OCI-LY1 (cell line): ENCODE measurements around the gene PACSIN2.
"Not testable (repeated sequence)": the region's sequence is repeated elsewhere in the genome, so short reads cannot be mapped to it uniquely, and the experiment has no call there.

Experiments
- H2AFZ ChIP-seq: fragments of 200-600 bp; sonication (generic), shearing (Covaris generic); 2 replicates; pipeline ENCODE4 v1.6.0; 2014; ENCODE audit warnings: antibody characterized with exemption, mild to moderate bottlenecking, low read length
- H3F3A ChIP-seq: fragments of 200-600 bp; sonication (generic), shearing (Covaris generic); 2 replicates; pipeline ENCODE4 v1.6.0; 2014; ENCODE audit warnings: mild to moderate bottlenecking, antibody characterized with exemption, low read length, moderate library complexity; ENCODE audit not compliant: insufficient read depth
- H3K27ac ChIP-seq: fragments of 200-600 bp; sonication (generic); 2 replicates; pipeline ENCODE4 v1.5.1; 2014; ENCODE audit warnings: low read length, mixed run types, mild to moderate bottlenecking, low read depth; ENCODE audit not compliant: poor library complexity, severe bottlenecking
- H3K27me3 ChIP-seq: fragments of 200-600 bp; sonication (generic); 2 replicates; pipeline ENCODE4 v1.6.0; 2014; ENCODE audit warnings: antibody characterized with exemption, mild to moderate bottlenecking, low read length, moderate library complexity; ENCODE audit not compliant: insufficient read depth
- H3K36me3 ChIP-seq: fragments of 200-600 bp; sonication (generic); 2 replicates; pipeline ENCODE4 v1.6.1; 2014; ENCODE audit warnings: mild to moderate bottlenecking, antibody characterized with exemption, low read length, moderate library complexity, mixed read lengths; ENCODE audit not compliant: insufficient read depth
- H3K4me1 ChIP-seq: fragments of 200-600 bp; sonication (generic); 2 replicates; pipeline ENCODE4 v1.5.1; 2014; ENCODE audit warnings: mild to moderate bottlenecking, low read length, moderate library complexity; ENCODE audit not compliant: insufficient read depth, severe bottlenecking
- H3K4me2 ChIP-seq: fragments of 200-600 bp; sonication (generic), shearing (Covaris generic); 2 replicates; pipeline ENCODE4 v1.6.1; 2014; ENCODE audit warnings: low read length
- H3K4me3 ChIP-seq: fragments of 200-600 bp; sonication (generic); 2 replicates; pipeline ENCODE4 v1.5.1; 2014; ENCODE audit warnings: low read length, low read depth, mild to moderate bottlenecking, mixed read lengths; ENCODE audit not compliant: poor library complexity, severe bottlenecking
- H3K79me2 ChIP-seq: fragments of 200-600 bp; shearing (Covaris generic); 2 replicates; pipeline ENCODE4 v1.6.1; 2016; ENCODE audit warnings: mixed run types, low read length, mixed read lengths; ENCODE audit not compliant: insufficient read depth
- H3K9ac ChIP-seq: fragments of 200-600 bp; sonication (generic), shearing (Covaris generic); 2 replicates; pipeline ENCODE4 v1.6.1; 2014; ENCODE audit warnings: mild to moderate bottlenecking, low read length, mixed read lengths
- H3K9me2 ChIP-seq: fragments of 200-600 bp; sonication (generic), shearing (Covaris generic); 2 replicates; pipeline ENCODE4 v1.6.1; 2014; ENCODE audit warnings: low read depth, mild to moderate bottlenecking, low read length, mixed read lengths
- H3K9me3 ChIP-seq: fragments of 200-600 bp; shearing (Covaris generic); 2 replicates; pipeline ENCODE4 v1.6.1; 2014; ENCODE audit warnings: low read length, mixed read lengths
- H4K20me1 ChIP-seq: fragments of 200-600 bp; sonication (generic), shearing (Covaris generic); 2 replicates; pipeline ENCODE4 v1.6.0; 2016; ENCODE audit warnings: mild to moderate bottlenecking, low read length; ENCODE audit not compliant: insufficient read depth
- CTCF ChIP-seq: fragments of 200-600 bp; sonication (generic), shearing (Covaris generic); IDR thresholded peaks from 2 replicates; pipeline ENCODE4 v1.5.1; 2017; ENCODE audit warnings: mild to moderate bottlenecking, antibody characterized with exemption, low read length, moderate library complexity, mixed read lengths
- EZH2 ChIP-seq: fragments of 200-600 bp; sonication (generic), shearing (Covaris generic); IDR thresholded peaks from 2 replicates; pipeline ENCODE4 v1.8.0; 2017; ENCODE audit warnings: borderline replicate concordance, mixed run types, mild to moderate bottlenecking, antibody characterized with exemption, low read length, moderate library complexity, mixed read lengths

Gene PACSIN2

DNA sequence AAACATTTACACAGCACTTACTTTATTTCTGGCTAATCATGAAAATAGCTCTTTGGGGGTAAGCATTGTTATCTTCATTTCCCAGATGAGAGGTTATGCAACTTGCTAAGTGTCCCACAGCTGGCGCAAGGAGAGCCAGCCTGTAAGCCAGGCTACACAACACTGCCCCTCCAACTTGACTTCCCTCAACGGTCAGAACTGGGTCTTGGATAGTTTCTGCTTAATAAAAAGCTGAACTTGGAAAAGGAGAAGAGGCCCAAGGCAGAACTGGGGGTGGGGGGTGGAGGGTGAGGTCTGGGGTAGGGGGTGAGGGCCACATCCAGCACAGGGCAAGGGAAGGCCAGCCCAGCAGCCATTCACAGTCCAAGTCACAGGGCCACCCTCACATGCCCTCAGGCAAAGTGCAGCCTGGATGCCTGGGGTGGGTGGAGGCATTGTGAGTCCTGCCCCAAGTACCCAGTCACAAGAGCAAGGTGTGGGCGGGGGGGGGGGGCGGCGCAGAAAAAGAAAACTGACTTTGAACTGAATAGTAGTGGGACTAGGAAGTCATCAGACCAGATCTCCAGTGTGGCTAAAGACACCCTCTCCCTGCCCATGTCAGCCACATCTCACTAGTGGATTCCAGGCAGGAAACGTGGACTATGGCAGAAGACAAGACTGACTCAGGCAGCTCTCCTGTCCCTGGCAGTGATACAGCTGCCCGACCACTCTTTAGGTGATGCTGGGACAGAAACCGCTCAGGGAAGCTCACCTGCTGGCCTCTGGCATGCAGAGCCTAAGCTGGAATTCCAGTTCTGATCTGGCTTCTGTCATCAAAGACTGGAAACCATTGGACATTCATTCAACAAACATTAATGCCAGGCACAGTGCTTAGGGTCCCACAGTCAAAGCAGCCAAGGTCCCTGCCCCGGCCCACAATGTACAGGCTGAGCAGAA, 52.4 kb downstream of the PACSIN2 start:
- Histone ChIP-seq H3K9ac (no peak overlapping the region), H3K4me3 (no peak overlapping the region), H3K27ac (no peak overlapping the region), H3K27me3 (no peaks in the 10 kb centered on the region), H3K4me2 (no peak overlapping the region), H3K36me3 (no peaks in the 10 kb centered on the region), H3K79me2 (no peaks in the 10 kb centered on the region), H3F3A (no peaks in the 10 kb centered on the region), H3K9me3 (no peaks in the 10 kb centered on the region), H3K4me1 (no peaks in the 10 kb centered on the region), H2AFZ (no peak overlapping the region), H3K9me2 (no peaks in the 10 kb centered on the region), H4K20me1 (no peaks in the 10 kb centered on the region)
- TF ChIP-seq CTCF (no peak), EZH2 (no peak)

GRCh38 chr22:42961810-42962209, 53.1 kb downstream of the PACSIN2 start:
- Histone ChIP-seq H3K9me3 (no peaks in the 10 kb centered on the region), H3K4me1 (no peaks in the 10 kb centered on the region), H3K79me2 (no peaks in the 10 kb centered on the region), H3K27me3 (no peaks in the 10 kb centered on the region), H3K36me3 (no peaks in the 10 kb centered on the region), H2AFZ (no peak overlapping the region), H3K4me2 (no peak overlapping the region), H3F3A (no peaks in the 10 kb centered on the region), H3K27ac (no peak overlapping the region), H4K20me1 (no peaks in the 10 kb centered on the region), H3K9me2 (no peaks in the 10 kb centered on the region), H3K4me3 (no peak overlapping the region), H3K9ac (no peak overlapping the region)
- TF ChIP-seq CTCF: no peak

- not testable (repeated sequence) for H3K4me3 ChIP-seq, H2AFZ ChIP-seq, H3K9me3 ChIP-seq, H3K79me2 ChIP-seq, H3K27ac ChIP-seq, H3K4me1 ChIP-seq, H3K9ac ChIP-seq, H3K27me3 ChIP-seq, H3K4me2 ChIP-seq, H3F3A ChIP-seq, H3K36me3 ChIP-seq, H3K9me2 ChIP-seq, H4K20me1 ChIP-seq
These were observed 53.6 kb downstream of the PACSIN2 start for GRCh38 chr22:42961400-42961690.
